Lower lobe of right lung (tissue), 2 donors: ENCODE data around the gene HMCN2. TPM values are rescaled to one million over a fixed set of nuclear protein-coding genes. Genes with fewer than 3 reads are reported as not detected.

Experiments used
- ATAC-seq, 2 donors: fragments of 200-7000 bp; cut with Tn5 transposase; one replicate each; pipeline ENCODE4 v1.9.1; 2020 to 2022; ENCODE audit warnings: mild to moderate bottlenecking in 2 of 2, moderate library complexity in 2 of 2
- DNase-seq: peaks from one replicate; pipeline ENCODE4 v3.0.0-alpha.2; 2020
- H3K27ac ChIP-seq: fragments of 200-600 bp; one replicate; pipeline ENCODE4 v1.8.0; 2022
- H3K27me3 ChIP-seq: fragments of 200-600 bp; one replicate; pipeline ENCODE4 v1.8.0; 2022; ENCODE audit warnings: low read depth
- H3K36me3 ChIP-seq: fragments of 200-600 bp; one replicate; pipeline ENCODE4 v1.8.0; 2022; ENCODE audit warnings: mild to moderate bottlenecking
- H3K4me1 ChIP-seq: fragments of 200-600 bp; one replicate; pipeline ENCODE4 v1.8.0; 2022
- H3K4me3 ChIP-seq: fragments of 200-600 bp; one replicate; pipeline ENCODE4 v1.8.0; 2022; ENCODE audit warnings: mild to moderate bottlenecking
- H3K9me3 ChIP-seq: fragments of 200-600 bp; one replicate; pipeline ENCODE4 v1.8.0; 2022
- CTCF ChIP-seq: fragments of 200-600 bp; IDR thresholded peaks from one replicate; pipeline ENCODE4 v1.8.0; 2022; ENCODE audit warnings: antibody characterized with exemption, mild to moderate bottlenecking
- intact Hi-C: fragments of 100-400 bp; cut with DNase I; formaldehyde crosslinking; loops from one replicate; pipeline ENCODE4 v1.11.0; 2022
- total RNA-seq: library from RNA; stranded (reverse); fragmentation: NEBNext Ultra II Directional; extraction: Animal tissue kit (Norgen Biotek cat#: 25700); gene quantifications from one replicate; pipeline ENCODE4 v1.2.1, GENCODE V29; 2021
- donor health status: DM: no; HTN: yes; CAD: no; lungs with severe emphysema.

HMCN2 gene
- total RNA-seq, 1 donor from 2014 or later: 4.7 TPM

GRCh38 chr9:130447193-130447816 lies 181.7 kb downstream of the HMCN2 start:
- no peak for DNase-seq
- Histone ChIP-seq H3K4me3 (no peak overlapping the region), H3K27me3 (peaks cover 22% of the 10 kb centered on the region), H3K36me3 (no peaks in the 10 kb centered on the region), H3K9me3 (no peaks in the 10 kb centered on the region), H3K27ac (peak overlapping the region; percentile 82), H3K4me1 (peaks cover 71% of the 10 kb centered on the region)
- intact Hi-C loops: no loop called here
- no peak for TF ChIP-seq CTCF
- no peak for ATAC-seq

DNA sequence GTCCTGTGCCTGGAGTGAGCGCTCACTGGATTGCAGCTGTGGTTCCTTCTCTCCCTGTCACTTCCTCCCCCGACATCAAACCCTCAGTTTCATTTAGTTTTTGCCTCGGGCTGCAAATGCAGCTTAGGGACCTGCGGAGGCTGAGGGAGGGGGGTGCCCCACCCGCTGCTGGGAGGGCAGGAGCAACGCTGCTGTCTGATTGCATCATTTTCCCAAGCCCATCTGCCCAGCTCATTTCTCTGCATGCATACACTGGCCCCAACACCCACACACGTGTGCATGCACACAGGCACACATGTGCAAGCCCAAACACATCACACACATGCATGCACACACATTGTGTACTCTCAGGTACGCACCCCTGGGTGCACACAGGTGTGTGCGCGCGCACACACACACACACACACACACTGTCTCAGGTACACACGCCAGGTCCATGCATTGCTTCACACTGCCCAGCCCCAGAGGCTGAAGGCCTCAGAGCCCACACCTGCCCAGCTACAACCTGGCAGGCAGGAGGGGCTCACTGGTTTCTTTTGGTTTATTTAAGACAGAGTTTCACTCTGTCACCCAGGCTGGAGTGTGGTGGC lies 182.6 kb downstream of the HMCN2 start:
- Histone ChIP-seq H3K4me1 (peaks cover 78% of the 10 kb centered on the region), H3K9me3 (no peaks in the 10 kb centered on the region), H3K27ac (no peak overlapping the region), H3K36me3 (no peaks in the 10 kb centered on the region), H3K4me3 (no peak overlapping the region), H3K27me3 (peaks cover 22% of the 10 kb centered on the region)
- DNase-seq: no peak
- no peak for TF ChIP-seq CTCF
- ATAC-seq: no peak
- intact Hi-C loops: no loop called here

DNA sequence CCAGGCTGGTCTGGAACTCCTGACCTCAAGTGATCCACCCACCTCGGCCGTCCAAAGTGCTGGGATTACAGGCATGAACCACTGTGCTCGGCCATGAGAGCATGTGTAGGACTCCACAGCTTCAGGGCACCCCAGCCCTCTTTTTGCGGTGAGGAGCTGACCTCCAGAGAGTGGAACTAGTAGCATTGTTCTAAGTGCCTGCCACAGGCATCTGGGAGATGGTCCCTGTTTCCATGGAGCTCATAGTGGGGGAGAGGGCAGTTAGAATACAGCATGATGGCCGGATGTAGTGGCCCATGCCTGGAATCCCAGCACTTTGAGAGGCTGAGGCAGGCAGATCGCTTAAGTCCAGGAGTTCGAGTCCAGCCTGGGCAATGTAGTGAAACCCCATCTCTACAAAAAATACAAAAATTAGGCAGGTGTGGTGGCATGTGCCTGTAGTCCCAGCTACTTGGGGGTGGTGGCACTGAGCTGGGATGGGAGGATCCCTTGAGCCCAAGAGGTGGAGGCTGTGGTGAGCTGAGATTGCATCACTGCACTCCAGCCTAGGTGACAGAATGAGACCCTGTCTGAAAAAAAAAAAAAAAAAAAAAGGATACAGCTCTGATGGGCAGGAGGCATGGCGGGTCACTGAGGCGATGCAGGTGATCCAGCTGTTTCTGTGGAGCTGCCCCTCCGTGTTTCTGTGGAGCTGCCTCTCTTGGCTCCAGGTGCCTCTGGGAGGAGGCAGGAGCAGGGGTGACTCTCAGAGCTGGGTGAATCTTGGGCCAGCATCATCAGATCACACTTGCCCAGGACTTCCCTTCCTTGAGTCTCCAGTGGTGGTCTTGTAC lies 183.4 kb downstream of the HMCN2 start:
- Histone ChIP-seq H3K4me1 (peaks cover 86% of the 10 kb centered on the region), H3K9me3 (no peaks in the 10 kb centered on the region), H3K4me3 (no peak overlapping the region), H3K27me3 (peaks cover 15% of the 10 kb centered on the region), H3K36me3 (no peaks in the 10 kb centered on the region), H3K27ac (no peak overlapping the region)
- no peak for DNase-seq
- ATAC-seq: no peak
- intact Hi-C loops: no loop called here
- no peak for TF ChIP-seq CTCF

- peak overlapping the region; percentile 72 for H3K27ac ChIP-seq
- no peak for TF ChIP-seq CTCF
- no peaks in the 10 kb centered on the region for H3K36me3 ChIP-seq
- DNase-seq: no peak
- intact Hi-C loops: no loop called here
- H3K4me1 ChIP-seq: peaks cover 76% of the 10 kb centered on the region
- H3K27me3 ChIP-seq: peaks cover 2% of the 10 kb centered on the region
- H3K4me3 ChIP-seq: no peak overlapping the region
- H3K9me3 ChIP-seq: no peaks in the 10 kb centered on the region
- no peak for ATAC-seq
These were observed 184.9 kb downstream of the HMCN2 start for GRCh38 chr9:130450344-130451003.

DNA sequence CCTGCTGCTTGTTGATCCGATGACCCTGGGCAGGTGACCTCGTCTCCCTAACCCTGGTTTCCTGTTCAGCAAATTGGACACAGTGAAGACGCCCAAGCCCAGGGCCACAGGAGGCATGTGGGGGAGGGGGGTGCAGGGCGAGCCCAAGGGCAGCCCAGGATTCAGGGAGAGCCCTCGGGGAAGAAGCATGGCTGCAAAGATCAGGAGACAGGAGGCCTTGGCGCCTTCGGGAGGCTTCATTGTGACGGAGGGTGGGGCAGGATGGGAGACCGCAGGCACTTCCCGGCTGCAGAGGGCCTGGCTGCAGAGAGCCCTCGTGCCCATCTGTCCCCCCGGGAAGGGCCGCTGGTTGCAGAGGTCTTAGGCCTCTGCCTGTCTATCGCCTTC lies 185.4 kb downstream of the HMCN2 start:
- Histone ChIP-seq H3K27ac (peak overlapping the region; percentile 72), H3K36me3 (no peaks in the 10 kb centered on the region), H3K4me1 (peaks cover 71% of the 10 kb centered on the region), H3K27me3 (no peaks in the 10 kb centered on the region), H3K9me3 (no peaks in the 10 kb centered on the region), H3K4me3 (no peak overlapping the region)
- intact Hi-C loops: no loop called here
- TF ChIP-seq CTCF: no peak
- no peak for ATAC-seq
- DNase-seq: no peak
